Pancreas (tissue), 10 donors: ENCODE measurements around the gene CAND2. TPM values are rescaled to one million over a fixed set of nuclear protein-coding genes. Genes with fewer than 3 reads are reported as not detected.

ENCODE experiments used
- ATAC-seq, 4 donors: fragments of 200-7000 bp; cut with Tn5 transposase; one replicate each; pipeline versions ENCODE4 v1.8.0 to v1.9.1; 2020; ENCODE audit warnings: mild to moderate bottlenecking in 4 of 4, moderate library complexity in 4 of 4
- DNase-seq, 6 donors: peaks; one replicate each; pipeline ENCODE4 v3.0.0-alpha.2; 2020
- FAIRE-seq: peaks from 2 replicates; lab custom pipeline; 2012; peaks lifted over from hg19 to GRCh38; lab: Jason Lieb, UNC
- H3K27ac ChIP-seq, 4 donors: fragments of 200-600 bp; sonication (generic); 1 replicate in 3 of 4; 2 replicates in 1 of 4; pipeline versions ENCODE4 v1.5.0 to v1.8.0; 2020
- H3K27me3 ChIP-seq, 4 donors: fragments of 200-600 bp; one replicate each; pipeline ENCODE4 v1.8.0; 2021
- H3K36me3 ChIP-seq, 3 donors: fragments of 200-600 bp; sonication (generic) in 1 of 3; one replicate each; pipeline versions ENCODE4 v1.5.0 to v1.8.0; 2020 to 2021
- H3K4me1 ChIP-seq, 3 donors: fragments of 200-600 bp; one replicate each; pipeline ENCODE4 v1.8.0; 2021
- H3K4me3 ChIP-seq, 4 donors: fragments of 200-600 bp; sonication (generic) in 2 of 4; one replicate each; pipeline versions ENCODE4 v1.5.0 to v1.8.0; 2020 to 2021
- H3K9me3 ChIP-seq, 4 donors: fragments of 200-600 bp; one replicate each; pipeline ENCODE4 v1.8.0; 2021
- CTCF ChIP-seq, 4 donors: fragments of 200-600 bp; sonication (generic) in 3 of 4; IDR thresholded peaks; one replicate each; pipeline versions ENCODE4 v1.5.0 to v1.8.0; 2021; ENCODE audit warnings: antibody characterized with exemption in 4 of 4
- WGBS, 2 donors: extraction: QIAGEN DNeasy Blood & Tissue Kit; methylation state at CpG; one replicate each; pipeline ENCODE4 v1.1.7; 2013; 5-methylcytosine and 5-hydroxymethylcytosine counted together
- intact Hi-C, 3 donors: fragments of 100-400 bp; cut with DNase I; formaldehyde crosslinking; loops; one replicate each; pipeline versions ENCODE4 v1.11.1 to v1.14.2; 2022
- polyA plus RNA-seq, 2 donors: library from polyadenylated mRNA; stranded (reverse); fragments of 200-250 nt; gene quantifications; one replicate each; pipeline ENCODE4 v1.2.3, GENCODE V29; 2013
- total RNA-seq, 6 donors: library from RNA; stranded (reverse); fragmentation: NEBNext Ultra II Directional in 4 of 6; extraction: Animal tissue kit (Norgen Biotek cat#: 25700) in 4 of 6; gene quantifications; one replicate each; pipeline versions ENCODE4 v1.2.1 to v1.2.4, GENCODE V29; 2021 to 2023
- donor health status: healthy with polysubstance abuse.
- donor health status: DM: no; HTN: no; CAD: no; lungs with moderate emphysema.
- donor health status: DM: no; HTN: no; CAD: no.
- donor health status: control.
- donor health status: control.
- donor health status: Bipolar disorder and iron deficiency.
- donor health status: DM: yes; HTN: yes; CAD: no.
- donor health status: DM: no; HTN: no; CAD: no.
- donor health status: DM: no; HTN: no; CAD: no.
- donor health status: DM: yes; HTN: yes; CAD: no.

CAND2 gene
- total and polyA plus RNA-seq, 8 donors, result 1.6 to 6.2 (median 3.3) TPM

GRCh38 chr3:12754313-12754712 lies 42.2 kb upstream of the CAND2 start:
- Histone ChIP-seq H3K9me3 (no peaks in the 10 kb centered on the region), H3K36me3 (no peaks in the 10 kb centered on the region), H3K4me1 (no peaks in the 10 kb centered on the region), H3K27me3 (no peaks in the 10 kb centered on the region), H3K4me3 (no peak overlapping the region), H3K27ac (no peak overlapping the region)
- no peak for FAIRE-seq
- ATAC-seq, result no peak
- intact Hi-C loops, result no loop called here
- DNase-seq, result no peak
- WGBS, 2 donors, result 93 to 98% methylated on average over 1 of the region's 1 CpG
- TF ChIP-seq CTCF (IDR thresholded peaks at IDR 0.05), result no peak

- Histone ChIP-seq H3K27me3 (no peaks in the 10 kb centered on the region), H3K4me3 (no peak overlapping the region), H3K4me1 (no peaks in the 10 kb centered on the region), H3K36me3 (no peaks in the 10 kb centered on the region), H3K9me3 (no peaks in the 10 kb centered on the region), H3K27ac (no peak overlapping the region)
- intact Hi-C loops, result no loop called here
- FAIRE-seq, result no peak
- 61 to 71% methylated on average over 6 of the region's 6 CpGs for WGBS, 2 donors
- no peak for DNase-seq
- no peak for ATAC-seq
- no peak for TF ChIP-seq CTCF (IDR thresholded peaks at IDR 0.05)
Observed at GRCh38 chr3:12755754-12756153, 40.7 kb upstream of the CAND2 start.

GRCh38 chr3:12756175-12756574 lies 40.3 kb upstream of the CAND2 start:
- H3K27me3 ChIP-seq, result no peaks in the 10 kb centered on the region
- intact Hi-C loops, result no loop called here
- DNase-seq (no peak), ATAC-seq (no peak), FAIRE-seq (no peak)
- H3K27ac ChIP-seq, result no peak overlapping the region
- no peaks in the 10 kb centered on the region for H3K36me3 ChIP-seq
- TF ChIP-seq CTCF (IDR thresholded peaks at IDR 0.05), result no peak
- no peak overlapping the region for H3K4me3 ChIP-seq
- no peaks in the 10 kb centered on the region for H3K9me3 ChIP-seq
- H3K4me1 ChIP-seq, result no peaks in the 10 kb centered on the region
- 73 to 79% methylated on average over 4 of the region's 4 CpGs for WGBS, 2 donors

GRCh38 chr3:12756635-12757034 lies 39.8 kb upstream of the CAND2 start:
- no peaks in the 10 kb centered on the region for H3K27me3 ChIP-seq
- no peaks in the 10 kb centered on the region for H3K4me1 ChIP-seq
- no peaks in the 10 kb centered on the region for H3K36me3 ChIP-seq
- intact Hi-C loops, result no loop called here
- ATAC-seq (no peak), DNase-seq (no peak), FAIRE-seq (no peak)
- H3K9me3 ChIP-seq, result no peaks in the 10 kb centered on the region
- 86 to 93% methylated on average over 3 of the region's 3 CpGs for WGBS, 2 donors
- H3K4me3 ChIP-seq, result no peak overlapping the region
- H3K27ac ChIP-seq, result no peak overlapping the region
- no peak for TF ChIP-seq CTCF (IDR thresholded peaks at IDR 0.05)

- peak overlapping the region in 1 of 4 donors; percentile 22 for H3K27ac ChIP-seq
- DNase-seq, result no peak
- H3K9me3 ChIP-seq, result no peaks in the 10 kb centered on the region
- no peak overlapping the region for H3K4me3 ChIP-seq
- no peak for FAIRE-seq
- H3K4me1 ChIP-seq, result no peaks in the 10 kb centered on the region
- intact Hi-C loops, result no loop called here
- WGBS, 2 donors, result 56% methylated on average over 5 of the region's 5 CpGs
- no peaks in the 10 kb centered on the region for H3K36me3 ChIP-seq
- no peaks in the 10 kb centered on the region for H3K27me3 ChIP-seq
- TF ChIP-seq CTCF (IDR thresholded peaks at IDR 0.05), result no peak
- peak in 3 of 4 donors; percentile 39 to 72 (median 59) for ATAC-seq
Observed at GRCh38 chr3:12758025-12758781, 38.3 kb upstream of the CAND2 start.
